ENCODE measurements around the gene SLC4A1. TPM values are rescaled to one million over a fixed set of nuclear protein-coding genes. Genes with fewer than 3 reads are reported as not detected.

The SLC4A1 gene
- total and polyA plus RNA-seq, 2 donors (not counting 3 experiments of a cell fraction or from before 2014, with no cell fraction given): not detected

DNA sequence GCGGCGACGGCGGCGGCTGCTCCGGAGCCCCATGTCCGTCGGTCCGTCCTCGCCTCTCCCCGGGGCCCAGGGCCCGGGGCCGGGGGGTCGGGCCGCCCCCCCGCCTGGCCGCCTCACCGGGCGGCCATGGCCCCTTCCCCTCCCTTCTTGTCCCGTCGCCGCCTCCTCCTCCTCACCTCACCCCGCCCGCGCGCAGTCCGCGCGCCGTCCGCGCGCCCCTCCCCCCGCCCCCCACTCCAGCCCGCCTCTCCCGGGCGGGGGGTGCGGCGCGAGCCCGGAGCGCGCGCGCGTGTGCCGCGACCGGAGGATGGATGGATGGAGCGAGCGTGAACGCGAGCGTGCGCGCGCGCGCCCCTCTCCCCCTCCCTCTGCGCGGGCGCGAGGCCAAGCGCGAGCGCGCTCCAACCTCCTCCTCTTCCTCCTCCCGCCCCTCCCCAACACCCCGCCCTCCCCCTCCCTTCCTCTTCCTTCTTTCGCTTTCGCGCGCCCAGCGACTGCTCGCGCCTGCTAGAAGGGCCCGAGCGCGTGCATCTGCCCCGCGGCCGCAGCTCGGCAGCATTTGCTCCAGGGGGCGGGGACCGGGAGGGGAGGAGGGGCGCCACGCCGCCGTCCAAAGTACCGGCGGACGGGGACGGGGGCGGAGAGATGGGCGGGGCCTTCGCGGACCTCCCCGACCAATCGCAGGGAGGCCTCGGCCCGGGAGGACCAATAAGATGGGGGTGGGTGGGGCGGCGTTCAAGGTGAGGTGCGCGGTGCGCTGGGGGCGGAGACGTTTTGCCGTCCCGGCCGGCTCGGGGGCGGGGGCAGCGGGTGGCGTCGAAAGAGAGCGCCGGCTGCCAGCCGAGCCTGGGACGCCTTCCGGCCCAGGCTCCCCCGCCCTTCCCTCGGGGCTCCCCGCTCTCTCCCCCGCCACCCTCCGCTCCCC, 68.1 kb downstream of the SLC4A1 start, which contains the start of gene ATXN7L3:
Gene ATXN7L3 (minus strand): TSS at position 332 of the 925 bp plus-strand sequence. CDS start 1,814 bp downstream, outside the sequence.
- intact Hi-C loops (cut with micrococcal nuclease) (loop anchor here (1.0 to 2.0 kb wide), 4 partner anchors 10 to 145 kb away; partner anchors contain the start of genes GRN and UBTF), dilution Hi-C loops (cut with MboI; ENCODE audit: extremely low pct_ligation_motif_present, low sequenced_read_pairs) (no loop called here)
- CTCF ChIA-PET: interaction anchor here (0.6 to 1.8 kb wide), 4 partner anchors 14 to 164 kb away, joined by 3 to 10 read pairs (median 4); partner anchors contain the start of genes FAM171A2 and TMUB2
- H3K4me2 ChIP-seq (ENCODE audit: insufficient read depth, low read length): peak within 1 kb of the TSS; percentile 71
- no peaks in the 10 kb centered on the region for H4K20me1 ChIP-seq (replicated peaks; ENCODE audit: control insufficient read depth, extremely low read depth, insufficient read depth, low read length)
- H3K27me3 ChIP-seq (ENCODE audit: control insufficient read depth in 2 of 2, insufficient read depth in 2 of 2, low read length in 2 of 2): no peaks in the 10 kb centered on the region
- no peaks in the 10 kb centered on the region for H3K9me1 ChIP-seq (replicated peaks; ENCODE audit: control insufficient read depth, extremely low read depth, insufficient read depth, low read length)
- DNase-seq (ENCODE audit: low read depth, low spot score) (peak; percentile 98), FAIRE-seq (peak; percentile 99)
- peak within 1 kb of the TSS; percentile 83 for H3K9ac ChIP-seq (replicated peaks; ENCODE audit: extremely low read depth, insufficient read depth, low read length)
- peak within 1 kb of the TSS; percentile 69 for H3K27ac ChIP-seq (ENCODE audit: insufficient read depth, low read depth, low read length)
- no TSS peak for BruUV-seq (replicated peaks)
- peaks cover 26% of the 10 kb centered on the region for H3K4me1 ChIP-seq (ENCODE audit: control insufficient read depth, extremely low read depth, insufficient read depth, low read length)
- no peaks in the 10 kb centered on the region for H3K9me3 ChIP-seq (replicated peaks; ENCODE audit: control insufficient read depth, insufficient read depth, low read length)
- peaks cover 4 to 19% of the 10 kb centered on the region in 2 experiments for H3K36me3 ChIP-seq (ENCODE audit: control insufficient read depth in 2 of 2, extremely low read depth in 1 of 2, insufficient read depth in 2 of 2, low read length in 2 of 2)
- POLR2A ChIA-PET: interaction anchor here (0.6 kb wide), 2 partner anchors 22 to 81 kb away, joined by 5 read pairs; no protein-coding TSS in a partner anchor
- H3K4me3 ChIP-seq (replicated peaks in 1 of 3; ENCODE audit: insufficient read depth in 1 of 3, low read depth in 1 of 3, low read length in 3 of 3): peak within 1 kb of the TSS; percentile 70 to 94 (median 88)
- TF ChIP-seq MAX (IDR thresholded peaks at IDR 0.05; ENCODE audit: insufficient read depth, insufficient read length) (peak; percentile 21), GATA2 (IDR thresholded peaks at IDR 0.05; ENCODE audit: insufficient read depth, insufficient read length, low read depth, low read length) (no peak), POLR2A (IDR thresholded peaks at IDR 0.05; ENCODE audit: low read depth, low read length) (peak; percentile 50), POLR2AphosphoS5 (IDR thresholded peaks at IDR 0.05; ENCODE audit: insufficient read depth, low read depth, low read length) (peak; percentile 59)
- peak within 1 kb of the TSS; percentile 79 for H2AFZ ChIP-seq (ENCODE audit: low read depth, low read length)
- H3K79me2 ChIP-seq (ENCODE audit: control insufficient read depth, insufficient read depth, low read length): peaks cover 23% of the 10 kb centered on the region

All from endothelial cell of umbilical vein (primary cell).